ENCODE results near the gene RGS7.
"Not testable (repeated sequence)": the region's sequence is repeated elsewhere in the genome, so short reads cannot be mapped to it uniquely, and the experiment has no call there.

The RGS7 gene

DNA sequence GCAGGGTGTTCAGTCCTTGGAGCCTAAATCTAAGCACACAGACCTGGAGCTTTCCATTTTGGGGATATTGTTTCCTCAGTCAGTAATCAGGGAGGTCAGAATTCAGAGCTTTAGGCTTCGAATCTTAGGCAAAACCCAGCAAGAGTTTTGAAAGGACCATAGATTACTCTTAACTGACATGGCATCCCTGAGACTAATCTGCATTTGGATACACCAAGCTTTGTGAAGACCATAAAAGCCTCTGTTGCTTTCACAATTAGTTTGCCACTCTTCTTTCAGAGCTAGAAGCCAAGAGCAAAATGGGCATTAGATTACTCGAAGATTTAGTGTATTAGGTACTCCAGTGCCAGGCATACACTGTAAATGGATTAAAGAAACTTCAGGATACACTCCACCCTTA lies 613.3 kb downstream of the RGS7 start:
- no peak for DNase-seq (ENCODE audit: extremely low read depth, low read depth)
- H3K4me3 ChIP-seq (replicated peaks; ENCODE audit: low read depth, low read length) = no peak overlapping the region
- TF ChIP-seq, protein P1, sequence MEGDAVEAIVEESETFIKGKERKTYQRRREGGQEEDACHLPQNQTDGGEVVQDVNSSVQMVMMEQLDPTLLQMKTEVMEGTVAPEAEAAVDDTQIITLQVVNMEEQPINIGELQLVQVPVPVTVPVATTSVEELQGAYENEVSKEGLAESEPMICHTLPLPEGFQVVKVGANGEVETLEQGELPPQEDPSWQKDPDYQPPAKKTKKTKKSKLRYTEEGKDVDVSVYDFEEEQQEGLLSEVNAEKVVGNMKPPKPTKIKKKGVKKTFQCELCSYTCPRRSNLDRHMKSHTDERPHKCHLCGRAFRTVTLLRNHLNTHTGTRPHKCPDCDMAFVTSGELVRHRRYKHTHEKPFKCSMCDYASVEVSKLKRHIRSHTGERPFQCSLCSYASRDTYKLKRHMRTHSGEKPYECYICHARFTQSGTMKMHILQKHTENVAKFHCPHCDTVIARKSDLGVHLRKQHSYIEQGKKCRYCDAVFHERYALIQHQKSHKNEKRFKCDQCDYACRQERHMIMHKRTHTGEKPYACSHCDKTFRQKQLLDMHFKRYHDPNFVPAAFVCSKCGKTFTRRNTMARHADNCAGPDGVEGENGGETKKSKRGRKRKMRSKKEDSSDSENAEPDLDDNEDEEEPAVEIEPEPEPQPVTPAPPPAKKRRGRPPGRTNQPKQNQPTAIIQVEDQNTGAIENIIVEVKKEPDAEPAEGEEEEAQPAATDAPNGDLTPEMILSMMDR (IDR thresholded peaks at IDR 0.05; ENCODE audit: low read depth, low read length, missing control alignments) = no peak

DNA sequence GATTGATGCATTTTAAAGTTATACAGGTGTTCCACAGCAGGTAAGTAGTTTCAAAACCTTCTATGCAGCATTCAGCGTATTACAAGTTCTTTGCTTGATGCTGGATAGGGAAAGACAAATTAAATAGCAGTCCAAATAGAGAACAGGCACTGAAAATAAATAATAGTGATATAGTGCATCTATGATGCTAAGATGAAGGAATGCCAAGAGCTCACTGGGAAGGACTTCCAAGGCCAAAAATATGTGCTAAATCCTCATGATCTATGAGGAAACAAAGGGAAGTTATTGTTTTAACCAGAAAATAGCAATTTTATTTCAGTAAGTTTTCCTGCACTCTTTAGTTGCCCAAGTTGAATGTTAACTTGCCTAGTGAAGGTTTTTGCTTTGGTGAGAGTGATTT lies 617.3 kb downstream of the RGS7 start:
- H3K4me3 ChIP-seq (replicated peaks; ENCODE audit: low read depth, low read length) = no peak overlapping the region
- TF ChIP-seq, protein P1 (IDR thresholded peaks at IDR 0.05; ENCODE audit: low read depth, low read length, missing control alignments) = no peak
- no peak for DNase-seq (ENCODE audit: extremely low read depth, low read depth)

DNA sequence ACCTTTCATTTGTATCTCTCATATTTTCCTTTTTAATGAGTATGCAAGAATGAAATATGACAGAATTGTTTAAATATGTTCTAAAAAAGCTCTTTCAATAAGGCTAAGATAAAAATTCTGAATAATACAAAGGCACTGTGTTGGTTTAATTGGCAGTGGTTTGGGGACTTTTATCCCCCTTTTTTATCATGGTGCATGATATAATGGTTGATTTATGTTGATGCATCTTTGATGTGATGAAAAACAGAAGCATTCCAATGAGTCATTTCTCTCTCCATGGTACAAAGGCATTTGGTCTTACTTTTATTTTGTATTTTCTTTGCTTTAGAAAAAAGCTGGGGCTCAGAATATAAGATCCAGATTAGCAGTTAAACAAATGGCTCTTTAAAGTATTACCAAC lies 617.9 kb downstream of the RGS7 start:
- no peak overlapping the region for H3K4me3 ChIP-seq (replicated peaks; ENCODE audit: low read depth, low read length)
- no peak for DNase-seq (ENCODE audit: extremely low read depth, low read depth)
- TF ChIP-seq, protein P1 (IDR thresholded peaks at IDR 0.05; ENCODE audit: low read depth, low read length, missing control alignments) = no peak

DNA sequence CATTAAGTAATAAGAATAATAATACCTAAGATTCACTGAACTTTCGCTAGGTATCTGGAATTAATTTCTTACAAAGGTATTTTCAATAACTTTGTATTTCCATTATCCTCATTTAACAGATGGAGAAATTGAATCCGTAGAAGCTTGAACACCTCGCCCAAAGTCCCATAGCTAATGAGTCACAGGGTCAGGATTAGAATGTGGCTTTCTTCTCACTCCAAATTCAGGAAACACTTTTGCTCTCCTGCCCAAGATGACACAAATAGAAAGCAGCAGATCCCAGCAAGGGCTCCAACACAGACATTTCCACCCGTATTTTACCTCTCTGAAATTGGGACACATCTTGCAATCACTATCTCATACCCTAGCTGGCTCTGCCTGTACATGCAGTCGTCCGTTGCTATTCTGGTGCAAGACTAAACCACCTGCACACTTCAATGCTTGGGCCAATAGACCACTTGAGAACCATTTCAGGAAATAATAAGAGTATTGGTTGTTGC lies 619.2 kb downstream of the RGS7 start:
- DNase-seq (ENCODE audit: extremely low read depth, low read depth) = no peak
- TF ChIP-seq, protein P1 (IDR thresholded peaks at IDR 0.05; ENCODE audit: low read depth, low read length, missing control alignments) = no peak
- no peak overlapping the region for H3K4me3 ChIP-seq (replicated peaks; ENCODE audit: low read depth, low read length)

DNA sequence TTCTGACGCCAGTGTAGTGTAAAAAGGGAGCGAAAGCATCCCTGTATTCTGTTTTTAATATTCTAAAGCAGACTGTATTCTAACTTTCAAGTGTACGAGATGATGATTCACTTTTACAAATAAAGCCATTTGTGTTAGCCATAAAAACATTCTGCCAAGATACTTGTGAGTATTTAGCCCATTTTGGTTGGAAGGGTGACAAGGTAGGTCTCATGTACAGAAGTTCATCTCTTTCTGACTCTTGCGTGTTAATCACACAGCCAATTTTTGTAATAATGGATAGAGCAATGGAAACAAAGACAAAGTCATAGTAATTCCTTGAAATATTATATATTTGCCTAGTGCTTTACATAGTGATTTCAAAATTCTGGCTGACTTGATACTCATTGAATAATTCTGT lies 619.7 kb downstream of the RGS7 start:
- H3K4me3 ChIP-seq (replicated peaks; ENCODE audit: low read depth, low read length) = no peak overlapping the region
- no peak for DNase-seq (ENCODE audit: extremely low read depth, low read depth)
- TF ChIP-seq, protein P1 (IDR thresholded peaks at IDR 0.05; ENCODE audit: low read depth, low read length, missing control alignments) = no peak

DNA sequence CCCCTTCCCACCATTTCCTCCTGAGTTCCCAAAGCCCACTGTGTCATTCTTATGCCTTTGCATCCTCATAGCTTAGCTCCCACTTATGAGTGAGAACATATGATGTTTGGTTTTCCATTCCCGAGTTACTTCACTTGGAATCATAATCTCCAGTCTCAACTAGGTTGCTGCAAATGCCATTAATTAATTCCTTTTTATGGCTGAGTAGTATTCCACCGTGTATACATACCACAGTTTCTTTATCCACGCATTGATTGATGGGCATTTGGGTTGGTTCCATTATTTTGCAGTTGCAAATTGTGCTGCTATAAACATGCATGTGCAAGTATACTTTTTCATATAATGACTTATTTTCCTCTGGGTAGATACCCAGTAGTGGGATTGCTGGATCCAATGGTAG lies 622.3 kb downstream of the RGS7 start:
- H3K4me3 ChIP-seq (replicated peaks; ENCODE audit: low read depth, low read length); DNase-seq (ENCODE audit: extremely low read depth, low read depth): not testable (repeated sequence)

DNA sequence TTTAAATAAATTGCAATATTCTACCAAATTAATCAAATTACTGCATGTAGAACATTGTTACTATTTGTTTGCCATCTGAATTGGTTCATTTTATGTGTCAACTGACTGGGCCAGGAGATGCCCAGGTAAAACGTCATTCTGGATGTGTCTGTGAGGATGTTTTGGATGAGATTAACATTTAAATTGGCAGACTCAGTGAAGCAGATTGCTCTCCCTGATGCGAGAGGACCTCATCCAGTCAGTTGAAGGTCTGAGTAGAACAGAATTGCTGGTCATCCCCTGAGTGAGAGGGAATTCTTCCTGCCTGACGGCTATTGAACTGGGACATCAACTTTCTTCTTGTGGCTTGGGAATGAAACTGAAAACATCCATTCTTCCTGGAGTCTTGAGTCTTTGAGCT lies 623.0 kb downstream of the RGS7 start:
- no peak overlapping the region for H3K4me3 ChIP-seq (replicated peaks; ENCODE audit: low read depth, low read length)
- no peak for DNase-seq (ENCODE audit: extremely low read depth, low read depth)
- TF ChIP-seq, protein P1 (IDR thresholded peaks at IDR 0.05; ENCODE audit: low read depth, low read length, missing control alignments) = no peak

Measured in HFF-Myc (cell line).